DMS53 treated with DMSO at 0.1 percent for 48 hours (cell line): ENCODE results near the gene ACOXL.

Experiments used
- DNase-seq: peaks from one replicate; lab custom pipeline; 2025; ENCODE audit not compliant: unreplicated experiment; lab: John Stamatoyannopoulos, UW

The ACOXL gene

DNA sequence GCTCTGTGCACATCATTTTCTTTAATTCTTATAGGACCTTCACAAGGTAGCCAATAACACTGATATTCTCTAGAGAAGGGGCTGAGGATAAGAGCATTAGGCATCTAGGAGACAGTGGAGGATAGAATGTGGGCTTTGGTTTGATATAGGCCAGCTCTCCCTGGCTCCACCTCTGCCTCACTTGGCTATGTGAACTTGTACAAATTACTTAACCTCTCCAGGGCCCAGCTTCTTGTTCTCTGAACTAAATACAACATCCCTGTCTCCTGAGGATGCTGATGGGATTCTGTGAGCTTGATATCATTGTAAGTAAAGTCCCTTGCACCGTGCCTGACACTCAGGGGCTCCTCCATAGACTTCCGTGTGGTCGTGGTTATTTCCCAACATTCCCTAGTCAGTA is 87.3 kb downstream of the ACOXL start:
- DNase-seq = no peak

GRCh38 chr2:110820128-110820527 is 87.8 kb downstream of the ACOXL start:
- no peak for DNase-seq

- no peak for DNase-seq
These were observed 90.8 kb downstream of the ACOXL start for GRCh38 chr2:110823165-110823564.

- DNase-seq = no peak
These were observed 95.1 kb downstream of the ACOXL start for GRCh38 chr2:110827511-110827910.

- DNase-seq = peak; percentile 94
These were observed 96.0 kb downstream of the ACOXL start for GRCh38 chr2:110828330-110828729.

- peak; percentile 61 for DNase-seq
These were observed 97.2 kb downstream of the ACOXL start for GRCh38 chr2:110829413-110830146.

GRCh38 chr2:110832740-110833139 is 100.4 kb downstream of the ACOXL start:
- DNase-seq = no peak

DNA sequence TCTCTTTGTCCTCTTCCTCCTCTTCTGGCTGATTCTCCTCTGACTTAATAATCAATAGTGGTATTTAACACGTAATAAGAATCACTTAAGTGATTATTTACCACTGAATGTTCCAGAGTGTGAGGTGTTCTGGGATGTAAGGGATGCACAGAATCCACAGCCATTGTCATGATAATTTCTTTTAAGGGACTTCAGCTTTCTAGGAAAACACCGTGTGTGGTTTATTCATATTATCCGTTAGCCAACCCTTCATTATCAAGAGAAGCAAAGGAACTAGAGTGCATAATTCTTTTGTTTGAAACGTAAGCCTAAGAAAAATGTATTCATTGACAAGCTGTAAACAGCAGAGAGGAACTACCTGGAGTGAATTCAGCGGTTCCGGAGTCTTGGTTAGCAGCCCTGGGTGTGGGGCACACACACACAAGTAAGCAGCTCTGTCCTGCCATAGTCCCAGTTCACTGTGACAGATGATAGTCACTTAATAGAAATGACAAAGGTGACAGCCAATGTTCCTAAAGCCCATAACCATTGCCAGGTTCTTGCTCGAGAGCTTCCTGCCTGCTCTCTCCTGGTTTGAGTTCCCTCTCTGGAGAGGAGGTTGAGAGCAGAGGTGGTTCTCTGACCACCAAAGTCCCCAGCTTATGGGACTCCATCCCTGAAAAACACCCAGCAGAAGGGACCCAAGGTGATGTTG is 101.9 kb downstream of the ACOXL start:
- DNase-seq = no peak

GRCh38 chr2:110836671-110837070 is 104.3 kb downstream of the ACOXL start:
- no peak for DNase-seq

DNA sequence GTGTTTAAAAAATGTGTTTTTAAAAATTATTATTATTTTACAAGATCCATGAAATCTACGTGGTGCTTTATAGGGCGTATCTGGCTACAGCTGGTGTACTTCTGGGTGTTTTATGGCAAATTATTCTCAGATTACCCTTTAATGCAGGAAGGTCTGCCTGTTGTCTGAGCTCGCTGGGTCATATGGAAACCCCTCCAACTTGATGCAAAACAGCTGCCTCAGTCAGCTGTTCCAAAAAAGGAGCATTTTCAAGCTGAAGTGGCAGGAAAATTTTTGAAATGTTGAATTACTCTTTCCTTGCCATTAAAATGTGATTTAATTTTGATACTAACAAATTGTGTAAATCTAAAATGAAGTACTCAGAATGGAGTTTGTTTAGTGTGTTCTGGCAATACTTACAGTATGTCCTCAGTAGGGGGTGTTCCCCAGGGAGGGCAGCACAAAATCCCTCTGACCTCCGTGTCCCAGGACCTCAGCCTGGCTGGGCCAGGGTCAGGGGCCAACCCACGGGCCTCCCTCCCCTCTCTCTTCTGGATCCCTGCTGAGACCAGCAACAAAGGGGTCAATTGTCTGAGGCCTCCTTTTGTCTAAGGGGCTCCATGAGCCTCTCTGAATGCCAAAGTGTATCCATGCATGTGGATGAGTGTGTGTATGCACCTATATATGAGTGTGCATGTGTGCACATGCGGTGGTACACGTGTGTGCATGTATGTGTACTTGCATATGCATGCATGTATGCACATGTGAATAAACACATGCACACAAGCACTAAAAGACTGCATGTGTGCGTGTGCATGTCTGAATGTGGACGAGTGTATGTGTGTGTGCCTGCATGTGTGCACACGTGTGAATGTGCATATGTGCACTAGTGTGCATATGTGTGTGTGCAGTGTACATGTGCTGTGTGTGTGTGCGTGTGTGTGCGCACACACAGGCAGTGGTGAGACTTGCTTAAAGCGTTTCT is 105.4 kb downstream of the ACOXL start:
- DNase-seq = no peak

- DNase-seq = no peak
These were observed 106.4 kb downstream of the ACOXL start for GRCh38 chr2:110838657-110839384.

- no peak for DNase-seq
These were observed 108.1 kb downstream of the ACOXL start for GRCh38 chr2:110840508-110840907.

GRCh38 chr2:110842048-110842447 is 109.7 kb downstream of the ACOXL start:
- no peak for DNase-seq

- DNase-seq = no peak
These were observed 111.1 kb downstream of the ACOXL start for GRCh38 chr2:110843496-110843895.

DNA sequence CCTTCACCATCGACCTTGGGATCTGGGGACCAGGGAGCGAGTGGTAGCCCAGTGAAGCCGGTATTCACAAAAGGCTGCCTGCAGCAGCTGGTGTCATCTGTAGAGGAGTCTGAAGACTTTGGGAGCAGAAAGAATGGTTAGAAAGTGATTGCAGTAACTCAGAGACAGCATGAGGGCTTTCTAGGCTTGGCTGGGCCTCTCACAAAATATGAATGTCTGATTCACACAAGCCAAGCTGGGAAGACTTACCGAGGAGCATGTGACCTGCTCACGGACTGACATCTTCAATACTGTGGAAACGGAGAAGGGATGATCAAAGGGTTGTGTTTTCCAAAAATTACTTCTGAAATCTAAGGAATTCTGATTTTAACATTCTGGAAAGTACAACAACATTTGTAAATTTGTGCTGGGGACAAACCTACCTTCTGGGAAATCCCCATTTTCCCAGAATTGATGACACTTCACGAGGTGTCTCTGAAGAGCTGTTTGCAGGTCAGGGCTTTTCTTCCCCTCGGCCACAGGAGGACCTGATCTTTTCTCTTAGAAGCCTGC is 111.7 kb downstream of the ACOXL start:
- no peak for DNase-seq

DNA sequence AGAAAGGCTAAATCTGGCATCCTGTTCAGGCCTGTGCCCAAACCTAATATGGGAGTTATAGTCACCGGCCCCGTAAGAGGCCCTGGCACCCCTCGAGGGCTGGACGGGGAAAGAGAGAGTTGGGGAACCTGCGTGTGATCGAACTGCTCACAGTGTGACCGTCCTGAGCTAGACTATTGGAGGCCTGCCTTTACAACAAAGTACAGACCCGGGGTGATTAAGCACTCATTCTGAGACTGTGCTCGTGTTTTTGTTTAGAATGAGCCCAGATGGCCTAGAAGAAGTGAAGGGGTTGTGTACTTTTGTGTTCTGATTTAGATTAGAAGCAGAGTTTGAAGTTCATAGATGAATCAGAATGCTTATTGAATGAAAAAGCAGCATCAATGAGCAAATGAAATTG is 115.3 kb downstream of the ACOXL start:
- no peak for DNase-seq

- no peak for DNase-seq
These were observed 115.7 kb downstream of the ACOXL start for GRCh38 chr2:110848071-110848470.

- no peak for DNase-seq
These were observed 116.2 kb downstream of the ACOXL start for GRCh38 chr2:110848519-110849030.

DNA sequence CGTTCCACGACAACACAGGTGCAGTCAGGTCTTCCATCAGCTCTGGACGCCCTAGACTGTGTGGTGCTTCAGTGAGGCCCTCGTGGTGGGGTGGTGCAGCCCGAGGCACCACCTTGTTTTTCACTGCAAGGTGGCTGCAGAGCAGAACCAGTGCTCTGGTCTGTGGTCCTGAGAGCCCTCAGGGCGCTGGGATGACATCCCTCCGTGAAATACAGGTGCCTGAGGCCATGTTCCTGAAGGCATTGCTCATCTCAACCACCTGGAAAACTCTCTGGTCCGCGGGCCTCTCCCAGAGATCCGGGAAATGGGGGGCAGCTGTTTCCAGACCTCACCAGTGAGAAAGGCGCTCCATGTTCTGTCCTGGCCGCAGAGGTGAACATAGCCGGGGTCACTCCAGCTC is 119.2 kb downstream of the ACOXL start:
- no peak for DNase-seq

DNA sequence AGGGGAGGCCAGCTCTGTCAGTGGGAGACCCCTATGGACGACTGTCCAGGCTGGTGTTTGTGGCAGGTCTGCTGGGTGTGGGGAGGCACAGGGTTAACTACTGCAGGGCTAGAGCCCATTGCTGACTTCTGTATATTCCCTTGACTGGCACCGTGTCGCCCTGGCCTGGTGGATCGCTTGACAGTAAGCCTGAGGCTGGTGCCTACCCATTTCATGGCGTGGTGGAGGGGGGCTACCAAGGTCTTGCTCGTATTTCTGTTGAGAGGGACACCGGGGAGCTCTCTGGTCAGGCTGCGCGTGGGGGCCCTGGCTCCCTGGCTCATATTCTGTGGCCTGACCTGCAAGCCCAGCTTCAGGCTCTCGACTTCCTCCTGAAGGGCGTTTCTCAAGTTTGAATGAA is 119.7 kb downstream of the ACOXL start:
- no peak for DNase-seq
